SH-SY5Y (cell line): ENCODE data around the gene ADAMTS3.

Experiments used
- GATA2 ChIP-seq: IDR thresholded peaks from 2 replicates; pipeline ENCODE4 v1.6.1; 2011; ENCODE audit warnings: mild to moderate bottlenecking, low read depth, low read length
- GATA3 ChIP-seq: IDR thresholded peaks from 2 replicates; pipeline ENCODE4 v1.6.1; 2011; ENCODE audit warnings: low read depth, mild to moderate bottlenecking, low read length, moderate library complexity

GRCh38 chr4:72553540-72554337, 15.3 kb downstream of the ADAMTS3 start:
- TF ChIP-seq GATA3 (no peak), GATA2 (no peak)
